Astrocyte of the spinal cord (primary cell): ENCODE data around the gene PLCXD3.

Source experiments
- DNase-seq: peaks from one replicate; pipeline ENCODE4 v3.0.0; 2011; ENCODE audit warnings: low read depth, low spot score
- H3K4me3 ChIP-seq: 2 replicates; pipeline ENCODE4 v1.5.1; 2011; ENCODE audit warnings: low read depth, mild to moderate bottlenecking, low read length, moderate library complexity
- in situ Hi-C: cut with HindIII; loops from 2 replicates; pipeline ENCODE4 v1.10.0; 2017; ENCODE audit warnings: low sequenced_read_pairs
- TF ChIP-seq, protein P1 (sequence below): IDR thresholded peaks from 2 replicates; pipeline ENCODE4 v1.5.1; 2012; ENCODE audit warnings: low read depth, mild to moderate bottlenecking, low read length, inconsistent platforms

PLCXD3 gene

DNA sequence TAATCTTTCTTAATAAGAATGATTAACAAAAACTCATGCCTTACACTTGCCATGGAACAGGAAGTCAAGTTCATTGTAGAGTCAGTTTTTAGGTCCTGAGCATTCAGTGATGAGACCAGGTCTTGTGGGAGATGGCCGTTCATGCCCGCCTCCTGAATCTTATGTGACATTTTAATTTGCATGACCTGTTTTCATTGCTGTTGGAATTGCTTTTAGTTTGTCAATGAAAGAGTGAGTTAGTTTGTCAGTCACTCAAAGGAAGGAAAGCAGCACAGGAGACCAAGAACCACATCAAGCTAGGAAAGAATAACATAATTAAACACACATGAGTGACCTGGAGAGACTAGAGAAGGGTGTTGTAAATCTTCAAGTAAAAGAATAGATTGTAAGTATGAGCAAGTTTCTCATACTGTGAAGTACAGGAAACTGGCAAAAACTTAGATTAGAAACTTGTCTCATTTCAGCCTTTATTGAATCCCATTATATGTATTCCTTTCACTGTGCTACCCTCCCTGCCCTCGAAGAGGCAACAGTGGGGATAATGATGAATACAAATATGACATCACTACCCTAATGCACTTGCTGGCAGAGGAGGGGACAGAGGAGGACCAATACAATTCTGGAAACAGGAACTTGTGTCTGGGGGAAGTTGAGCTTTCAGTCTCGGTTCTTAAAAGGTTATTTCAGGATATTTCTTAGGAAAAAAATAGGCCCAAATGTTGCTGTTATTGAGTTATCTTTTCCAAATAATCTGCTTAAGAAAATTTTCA is 232.7 kb downstream of the PLCXD3 start:
- in situ Hi-C loops, result no loop called here
- H3K4me3 ChIP-seq, result no peak overlapping the region
- DNase-seq, result no peak
- TF ChIP-seq, protein P1, sequence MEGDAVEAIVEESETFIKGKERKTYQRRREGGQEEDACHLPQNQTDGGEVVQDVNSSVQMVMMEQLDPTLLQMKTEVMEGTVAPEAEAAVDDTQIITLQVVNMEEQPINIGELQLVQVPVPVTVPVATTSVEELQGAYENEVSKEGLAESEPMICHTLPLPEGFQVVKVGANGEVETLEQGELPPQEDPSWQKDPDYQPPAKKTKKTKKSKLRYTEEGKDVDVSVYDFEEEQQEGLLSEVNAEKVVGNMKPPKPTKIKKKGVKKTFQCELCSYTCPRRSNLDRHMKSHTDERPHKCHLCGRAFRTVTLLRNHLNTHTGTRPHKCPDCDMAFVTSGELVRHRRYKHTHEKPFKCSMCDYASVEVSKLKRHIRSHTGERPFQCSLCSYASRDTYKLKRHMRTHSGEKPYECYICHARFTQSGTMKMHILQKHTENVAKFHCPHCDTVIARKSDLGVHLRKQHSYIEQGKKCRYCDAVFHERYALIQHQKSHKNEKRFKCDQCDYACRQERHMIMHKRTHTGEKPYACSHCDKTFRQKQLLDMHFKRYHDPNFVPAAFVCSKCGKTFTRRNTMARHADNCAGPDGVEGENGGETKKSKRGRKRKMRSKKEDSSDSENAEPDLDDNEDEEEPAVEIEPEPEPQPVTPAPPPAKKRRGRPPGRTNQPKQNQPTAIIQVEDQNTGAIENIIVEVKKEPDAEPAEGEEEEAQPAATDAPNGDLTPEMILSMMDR, result no peak

DNA sequence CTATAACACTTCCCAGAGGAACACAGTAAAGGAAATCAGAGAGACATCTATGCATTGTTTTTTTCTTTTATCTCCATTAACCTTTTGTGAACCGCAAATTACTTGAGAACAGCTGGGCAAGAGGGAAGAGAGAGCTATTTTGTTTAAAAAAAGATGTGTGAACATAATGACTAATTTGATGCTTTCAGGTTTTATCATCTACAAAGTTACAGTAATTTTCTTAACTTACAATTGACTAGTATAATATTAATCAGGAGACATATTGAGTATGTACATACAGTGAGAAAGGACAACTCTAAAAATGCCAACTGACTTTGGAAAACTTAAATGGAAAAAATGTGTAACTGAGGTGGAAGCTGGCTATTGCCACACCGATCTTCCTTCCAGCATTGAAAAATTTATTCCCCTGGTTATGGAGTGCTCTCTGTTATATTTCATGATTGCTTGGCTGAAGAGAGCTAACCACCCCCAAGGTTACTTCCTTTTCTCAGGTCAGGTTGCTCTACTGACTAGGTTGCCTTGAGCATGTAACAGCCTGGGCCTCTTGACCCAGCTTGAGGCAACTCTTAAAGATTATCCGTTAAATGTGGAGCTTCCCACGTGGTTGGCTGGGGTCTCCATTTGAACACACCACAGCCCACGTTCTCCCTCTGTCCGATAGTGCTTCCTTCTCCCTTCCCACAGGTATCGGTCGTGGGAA is 234.4 kb downstream of the PLCXD3 start:
- TF ChIP-seq, protein P1, result no peak
- in situ Hi-C loops, result no loop called here
- no peak for DNase-seq
- H3K4me3 ChIP-seq, result no peak overlapping the region

DNA sequence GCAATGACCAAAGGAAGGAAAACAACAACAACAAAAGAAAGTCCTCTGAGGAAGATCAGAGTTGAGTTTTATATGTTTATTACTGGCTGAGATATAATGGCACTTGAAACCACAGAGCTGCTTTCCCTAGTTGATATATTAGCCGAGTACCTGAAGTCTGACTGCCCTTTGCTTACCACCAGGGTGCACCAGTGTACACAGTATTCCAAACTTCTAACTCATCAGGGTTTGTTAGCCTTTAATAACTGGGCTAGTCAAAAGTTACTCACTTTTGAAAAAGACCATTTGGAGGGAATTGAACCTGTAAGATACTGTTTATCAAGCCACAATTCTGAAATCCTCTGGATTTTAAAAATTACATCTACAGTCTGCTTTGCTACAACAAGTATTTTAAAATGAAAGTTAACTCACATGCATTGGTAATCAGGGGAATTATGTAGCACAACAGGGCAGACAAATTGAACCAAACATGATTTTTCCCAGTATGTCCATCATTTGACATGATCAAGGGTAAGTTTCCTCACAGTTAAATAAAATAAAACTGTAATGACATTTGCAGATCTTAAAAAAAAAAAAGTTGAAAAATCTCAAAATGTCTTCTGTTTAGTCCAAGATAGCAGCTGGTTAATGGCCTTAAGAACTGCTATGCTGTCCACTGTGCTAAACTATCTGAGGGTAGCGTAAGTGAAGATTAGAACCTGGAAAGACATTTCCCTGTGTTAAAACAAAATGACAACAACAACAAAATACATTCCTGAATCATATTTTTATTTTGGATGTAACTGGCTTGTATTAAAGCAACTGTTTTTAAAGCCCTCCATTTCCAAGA is 239.8 kb downstream of the PLCXD3 start:
- peak; percentile 70 for DNase-seq
- H3K4me3 ChIP-seq, result no peak overlapping the region
- in situ Hi-C loops, result loop anchor here (25.0 kb wide), 1 partner anchor 542 kb away; no protein-coding TSS in a partner anchor
- TF ChIP-seq, protein P1, result peak; percentile 82

DNA sequence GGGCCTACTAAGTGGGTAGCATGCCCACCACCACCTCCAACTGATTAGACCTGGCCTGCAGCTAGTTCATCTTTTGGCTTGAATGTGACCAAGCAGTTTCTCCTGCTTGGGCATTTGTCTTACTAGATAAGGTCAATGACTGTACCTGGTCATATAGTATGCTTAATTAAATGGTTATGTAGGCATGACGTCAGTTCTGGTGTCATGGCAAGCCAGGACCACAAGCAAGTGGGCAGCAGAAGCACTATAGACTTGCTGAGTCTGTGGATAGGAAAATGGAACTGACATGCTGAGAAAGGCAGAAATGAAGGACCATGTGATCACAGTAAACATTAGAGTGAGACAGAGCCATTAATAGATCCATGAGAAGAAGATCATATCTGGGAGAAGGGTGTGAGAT is 241.5 kb downstream of the PLCXD3 start:
- TF ChIP-seq, protein P1, result no peak
- no peak for DNase-seq
- in situ Hi-C loops, result loop anchor here (25.0 kb wide), 1 partner anchor 543 kb away; no protein-coding TSS in a partner anchor

DNA sequence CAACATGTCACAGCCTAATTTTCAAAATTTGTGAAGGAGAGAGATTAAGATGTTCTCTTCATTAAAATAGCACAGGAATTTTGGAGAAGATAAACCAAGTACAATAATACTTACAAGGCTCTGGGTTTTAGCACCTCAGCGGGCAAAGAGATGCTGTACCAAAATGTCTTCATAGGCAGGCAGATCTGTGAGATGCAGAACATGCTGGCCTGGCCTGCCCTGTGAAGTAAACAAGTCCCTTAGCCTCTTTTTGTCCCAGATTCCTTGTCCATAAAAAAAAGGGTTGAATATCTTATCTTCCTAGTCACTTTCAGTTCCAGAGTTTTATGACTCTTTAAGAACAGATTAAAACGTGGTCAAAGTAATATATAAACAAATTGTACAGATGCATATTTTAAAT is 244.0 kb downstream of the PLCXD3 start:
- DNase-seq, result no peak
- no peak overlapping the region for H3K4me3 ChIP-seq
- in situ Hi-C loops, result loop anchor here (25.0 kb wide), 1 partner anchor 546 kb away; no protein-coding TSS in a partner anchor
- TF ChIP-seq, protein P1, result no peak

More for the DNA sequence above, 241.5 kb downstream of the PLCXD3 start:
- no peak overlapping the region for H3K4me3 ChIP-seq

DNA sequence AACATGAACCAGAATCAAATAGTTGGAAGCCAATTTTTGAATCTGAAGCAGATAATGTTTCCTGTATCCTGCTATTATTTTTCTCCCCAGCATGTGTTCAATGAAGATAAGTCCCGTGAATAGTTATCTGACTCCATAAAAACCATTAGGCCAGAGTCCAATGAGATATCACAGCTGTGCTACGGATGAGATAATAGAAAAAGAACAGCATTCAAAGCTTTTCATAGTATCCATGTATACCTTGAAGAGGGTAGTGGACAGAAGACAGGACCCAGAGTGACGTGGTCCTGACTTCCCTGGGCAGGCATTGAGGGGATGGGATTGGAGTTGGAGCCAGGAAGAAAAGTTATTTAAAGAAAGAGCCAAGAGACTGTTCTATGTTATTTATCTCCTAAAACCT is 246.4 kb downstream of the PLCXD3 start:
- TF ChIP-seq, protein P1, result no peak
- DNase-seq, result no peak
- no peak overlapping the region for H3K4me3 ChIP-seq
- in situ Hi-C loops, result loop anchor here (25.0 kb wide), 1 partner anchor 548 kb away; no protein-coding TSS in a partner anchor
